ENCODE measurements around the gene KCTD7.
"Not testable (repeated sequence)": the region's sequence is repeated elsewhere in the genome, so short reads cannot be mapped to it uniquely, and the experiment has no call there.

DNA sequence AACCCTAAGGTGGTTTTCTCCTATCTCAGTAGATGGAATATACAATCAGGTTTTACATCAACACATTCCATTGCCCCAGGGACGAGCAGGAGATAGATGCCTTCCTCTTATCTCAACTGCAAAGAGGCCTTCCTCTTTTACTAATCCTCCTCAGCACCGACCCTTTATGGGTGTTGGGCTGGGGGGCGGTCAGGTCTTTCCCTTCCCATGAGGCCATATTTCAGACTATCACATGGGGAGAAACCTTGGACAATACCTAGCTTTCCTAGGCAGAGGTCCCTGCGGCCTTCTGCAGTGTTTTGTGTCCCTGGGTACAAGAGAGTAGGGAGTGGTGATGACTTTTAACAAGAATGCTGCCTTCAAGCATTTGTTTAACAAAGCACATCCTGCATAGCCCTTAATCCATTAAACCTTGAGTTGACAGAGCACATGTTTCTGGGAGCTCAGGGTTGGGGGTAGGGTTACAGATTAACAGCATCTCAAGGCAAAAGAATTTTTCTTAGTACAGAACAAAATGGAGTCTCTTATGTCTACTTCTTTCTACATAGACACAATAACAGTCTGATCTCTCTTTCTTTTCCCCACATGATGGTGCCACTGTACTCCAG, 9.2 kb upstream of the KCTD7 start:
- TF ChIP-seq, protein P1, sequence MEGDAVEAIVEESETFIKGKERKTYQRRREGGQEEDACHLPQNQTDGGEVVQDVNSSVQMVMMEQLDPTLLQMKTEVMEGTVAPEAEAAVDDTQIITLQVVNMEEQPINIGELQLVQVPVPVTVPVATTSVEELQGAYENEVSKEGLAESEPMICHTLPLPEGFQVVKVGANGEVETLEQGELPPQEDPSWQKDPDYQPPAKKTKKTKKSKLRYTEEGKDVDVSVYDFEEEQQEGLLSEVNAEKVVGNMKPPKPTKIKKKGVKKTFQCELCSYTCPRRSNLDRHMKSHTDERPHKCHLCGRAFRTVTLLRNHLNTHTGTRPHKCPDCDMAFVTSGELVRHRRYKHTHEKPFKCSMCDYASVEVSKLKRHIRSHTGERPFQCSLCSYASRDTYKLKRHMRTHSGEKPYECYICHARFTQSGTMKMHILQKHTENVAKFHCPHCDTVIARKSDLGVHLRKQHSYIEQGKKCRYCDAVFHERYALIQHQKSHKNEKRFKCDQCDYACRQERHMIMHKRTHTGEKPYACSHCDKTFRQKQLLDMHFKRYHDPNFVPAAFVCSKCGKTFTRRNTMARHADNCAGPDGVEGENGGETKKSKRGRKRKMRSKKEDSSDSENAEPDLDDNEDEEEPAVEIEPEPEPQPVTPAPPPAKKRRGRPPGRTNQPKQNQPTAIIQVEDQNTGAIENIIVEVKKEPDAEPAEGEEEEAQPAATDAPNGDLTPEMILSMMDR (optimal IDR thresholded peaks at IDR 0.05 in 1 of 3, IDR thresholded peaks at IDR 0.05 in 1 of 3, conservative IDR thresholded peaks at IDR 0.05 in 1 of 3; ENCODE audit: extremely low read depth in 1 of 3, insufficient read depth in 2 of 3, low read length in 3 of 3), result not testable (repeated sequence)
- not testable (repeated sequence) for TF ChIP-seq EZH2 (IDR thresholded peaks at IDR 0.05; ENCODE audit: low read length)
